GM23248 (cell line): ENCODE data around the gene MT1B. TPM values are rescaled to one million over a fixed set of nuclear protein-coding genes. Genes with fewer than 3 reads are reported as not detected.
A peak's percentile ranks its signal among the peaks of the same experiment; 100 is the strongest.

Source experiments
- DNase-seq: peaks from one replicate; pipeline ENCODE4 v3.0.0-alpha.2; 2015
- H2AFZ ChIP-seq: fragments of 200-600 bp; sonication (generic); 2 replicates; pipeline ENCODE4 v1.6.1; 2016; ENCODE audit warnings: antibody characterized with exemption
- H3F3A ChIP-seq: fragments of 200-600 bp; sonication (generic); 2 replicates; pipeline ENCODE4 v1.6.1; 2016; ENCODE audit warnings: mild to moderate bottlenecking, antibody characterized with exemption, mixed run types; ENCODE audit not compliant: insufficient read depth
- H3K27ac ChIP-seq: fragments of 200-600 bp; sonication (generic); 2 replicates; pipeline ENCODE4 v1.5.1; 2016; ENCODE audit warnings: mild to moderate bottlenecking
- H3K27me3 ChIP-seq: fragments of 200-600 bp; sonication (generic); replicated peaks from 2 replicates; pipeline ENCODE4 v1.6.1; 2016; ENCODE audit warnings: mild to moderate bottlenecking; ENCODE audit not compliant: insufficient read depth
- H3K36me3 ChIP-seq: fragments of 200-600 bp; sonication (generic); 2 replicates; pipeline ENCODE4 v1.6.1; 2016; ENCODE audit warnings: low read depth, mild to moderate bottlenecking
- H3K4me1 ChIP-seq: fragments of 200-600 bp; sonication (generic); 2 replicates; pipeline ENCODE4 v1.6.1; 2016; ENCODE audit warnings: mild to moderate bottlenecking; ENCODE audit not compliant: insufficient read depth
- H3K4me2 ChIP-seq: fragments of 200-600 bp; sonication (generic); one replicate; pipeline ENCODE4 v1.6.1; 2016; ENCODE audit warnings: mild to moderate bottlenecking; ENCODE audit not compliant: unreplicated experiment
- H3K4me3 ChIP-seq: fragments of 200-600 bp; sonication (generic); 2 replicates; pipeline ENCODE4 v1.5.1; 2016; ENCODE audit warnings: mild to moderate bottlenecking
- H3K79me2 ChIP-seq: fragments of 200-600 bp; sonication (generic); 2 replicates; pipeline ENCODE4 v1.6.1; 2016; ENCODE audit warnings: mild to moderate bottlenecking; ENCODE audit not compliant: insufficient read depth
- H3K9ac ChIP-seq: fragments of 200-600 bp; sonication (generic); 2 replicates; pipeline ENCODE4 v1.6.1; 2016; ENCODE audit warnings: mild to moderate bottlenecking
- H3K9me2 ChIP-seq: fragments of 200-600 bp; sonication (generic); 2 replicates; pipeline ENCODE4 v1.6.1; 2016; ENCODE audit warnings: mixed run types, mild to moderate bottlenecking, moderate library complexity; ENCODE audit not compliant: insufficient read depth
- H3K9me3 ChIP-seq: fragments of 200-600 bp; sonication (generic); one replicate; pipeline ENCODE4 v1.6.1; 2017; ENCODE audit warnings: low read depth
- H4K20me1 ChIP-seq: fragments of 200-600 bp; sonication (generic); 2 replicates; pipeline ENCODE4 v1.6.0; 2016; ENCODE audit not compliant: insufficient read depth
- EZH2 ChIP-seq: fragments of 200-600 bp; sonication (generic); IDR thresholded peaks from 2 replicates; pipeline ENCODE4 v1.6.1; 2018; ENCODE audit warnings: antibody characterized with exemption, mild to moderate bottlenecking; ENCODE audit not compliant: insufficient read depth, poor library complexity, severe bottlenecking
- EZH2phosphoT487 ChIP-seq: fragments of 200-600 bp; sonication (generic); IDR thresholded peaks from 2 replicates; pipeline ENCODE4 v1.6.1; 2018; ENCODE audit warnings: antibody characterized with exemption, moderate library complexity, mild to moderate bottlenecking, low read depth; ENCODE audit not compliant: insufficient read depth
- WGBS, 2 experiments: methylation state at CpG; one replicate each; pipeline ENCODE4 v1.1.6; 2015 to 2017; ENCODE audit warnings: low lambda C conversion rate in 2 of 2, low coverage in 1 of 2; ENCODE audit errors: missing lambda C conversion rate in 2 of 2; 5-methylcytosine and 5-hydroxymethylcytosine counted together
- in situ Hi-C: fragments of 300-500 bp; cut with MboI; formaldehyde crosslinking; loops from 2 replicates; pipeline ENCODE4 v1.15.0; 2020
- polyA plus RNA-seq: library from polyadenylated mRNA; unstranded; fragments of >200 nt; fragmentation: Nextera tagmentation; extraction: Ambion mirVana; gene quantifications from 2 replicates; pipeline ENCODE4 v1.2.1, GENCODE V29; 2016
- total RNA-seq: library from RNA; depleted of rRNA; stranded (reverse); fragments of >200 nt; shearing (Covaris generic); gene quantifications from 2 replicates; pipeline ENCODE4 v1.2.3, GENCODE V29; 2014

The MT1B gene
- total and polyA plus RNA-seq, 2 experiments from 2014 or later, result not detected

GRCh38 chr16:56606071-56606475, 45.6 kb upstream of the MT1B start:
- peaks cover 54% of the 10 kb centered on the region for H3F3A ChIP-seq
- peak overlapping the region; percentile 86 for H3K4me2 ChIP-seq
- H3K27me3 ChIP-seq, result no peaks in the 10 kb centered on the region
- DNase-seq, result peak; percentile 89
- peaks cover 12% of the 10 kb centered on the region; the same call in 1 of the 2 replicates for H3K79me2 ChIP-seq
- no peaks in the 10 kb centered on the region for H3K9me3 ChIP-seq
- no peaks in the 10 kb centered on the region for H3K9me2 ChIP-seq
- H3K4me1 ChIP-seq, result peaks cover 36% of the 10 kb centered on the region
- no peaks in the 10 kb centered on the region for H3K36me3 ChIP-seq
- H3K4me3 ChIP-seq, result peak overlapping the region; percentile 95
- peak overlapping the region; percentile 96 for H3K9ac ChIP-seq
- H2AFZ ChIP-seq, result no peak overlapping the region
- in situ Hi-C loops, result no loop called here
- 3 to 4% methylated on average over 3 of the region's 3 CpGs for WGBS, 2 experiments
- TF ChIP-seq EZH2 (no peak), EZH2phosphoT487 (no peak)
- H3K27ac ChIP-seq, result peak overlapping the region; percentile 100
- no peaks in the 10 kb centered on the region for H4K20me1 ChIP-seq

GRCh38 chr16:56606476-56607108, 45.1 kb upstream of the MT1B start:
- Histone ChIP-seq H3K27ac (peak overlapping the region; percentile 100), H3K27me3 (no peaks in the 10 kb centered on the region), H3K79me2 (peaks cover 12% of the 10 kb centered on the region; the same call in 1 of the 2 replicates), H3K4me3 (peak overlapping the region; percentile 95), H3F3A (peaks cover 59% of the 10 kb centered on the region), H3K9ac (peak overlapping the region; percentile 96), H3K9me3 (no peaks in the 10 kb centered on the region), H2AFZ (0 out of 2 replicates have a peak overlapping the region, but pooled peaks have one; percentile 16), H3K4me2 (peak overlapping the region; percentile 86), H3K4me1 (peaks cover 41% of the 10 kb centered on the region), H3K36me3 (no peaks in the 10 kb centered on the region), H3K9me2 (no peaks in the 10 kb centered on the region), H4K20me1 (no peaks in the 10 kb centered on the region)
- in situ Hi-C loops, result no loop called here
- peak; percentile 88 for DNase-seq
- TF ChIP-seq EZH2 (no peak), EZH2phosphoT487 (no peak)
- 1% methylated on average over 8 of the region's 8 CpGs for WGBS, 2 experiments

DNA sequence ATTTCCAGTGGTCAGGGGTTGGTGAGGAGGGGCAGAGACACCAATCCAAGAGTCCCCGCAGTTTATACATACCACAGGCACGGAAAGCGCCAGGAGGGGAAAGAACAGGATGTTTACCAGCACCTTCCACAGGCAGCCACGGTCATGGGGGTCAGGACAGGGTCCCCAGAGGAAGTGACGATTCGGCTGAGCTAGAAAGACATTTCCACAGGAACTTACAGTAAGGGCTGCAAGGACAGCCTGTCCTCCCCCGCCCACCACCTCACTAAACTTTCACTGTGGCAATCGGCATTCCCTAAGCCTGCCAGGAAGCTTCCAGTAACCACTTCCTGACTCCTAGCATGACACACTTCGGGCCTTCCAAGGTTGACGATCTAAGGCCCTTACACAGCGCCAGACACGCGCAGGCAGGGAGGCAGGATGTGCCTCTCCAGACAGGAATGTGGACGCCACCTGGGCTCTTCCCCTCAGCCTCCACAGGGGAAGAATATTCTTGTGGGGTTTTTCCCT, 44.5 kb upstream of the MT1B start:
- Histone ChIP-seq H2AFZ (0 out of 2 replicates have a peak overlapping the region, but pooled peaks have one; percentile 51), H3K4me1 (peaks cover 47% of the 10 kb centered on the region)
- 0 to 1% methylated on average over 14 of the region's 14 CpGs for WGBS, 2 experiments

GRCh38 chr16:56607675-56608042, 44.0 kb upstream of the MT1B start:
- DNase-seq, result no peak
- Histone ChIP-seq H4K20me1 (no peaks in the 10 kb centered on the region), H3K9ac (peak overlapping the region; percentile 96), H2AFZ (peak overlapping the region; percentile 51; the same call in 1 of the 2 replicates), H3K4me3 (peak overlapping the region; percentile 95), H3K27me3 (no peaks in the 10 kb centered on the region), H3K4me1 (peaks cover 52% of the 10 kb centered on the region), H3K27ac (peak overlapping the region; percentile 100), H3K4me2 (peak overlapping the region; percentile 72), H3F3A (peaks cover 67% of the 10 kb centered on the region), H3K79me2 (peaks cover 12% of the 10 kb centered on the region; the same call in 1 of the 2 replicates), H3K36me3 (no peaks in the 10 kb centered on the region), H3K9me2 (no peaks in the 10 kb centered on the region), H3K9me3 (no peaks in the 10 kb centered on the region)
- in situ Hi-C loops, result no loop called here
- TF ChIP-seq EZH2 (no peak), EZH2phosphoT487 (no peak)
- WGBS, 2 experiments, result 0 to 3% methylated on average over 2 of the region's 2 CpGs

More for the DNA sequence above, 44.5 kb upstream of the MT1B start:
- in situ Hi-C loops, result no loop called here
- peak overlapping the region; percentile 86 for H3K4me2 ChIP-seq
- H4K20me1 ChIP-seq, result no peaks in the 10 kb centered on the region
- H3K36me3 ChIP-seq, result no peaks in the 10 kb centered on the region
- no peaks in the 10 kb centered on the region for H3K27me3 ChIP-seq
- no peaks in the 10 kb centered on the region for H3K9me3 ChIP-seq
- peak overlapping the region; percentile 96 for H3K9ac ChIP-seq
- H3K4me3 ChIP-seq, result peak overlapping the region; percentile 95
- peaks cover 12% of the 10 kb centered on the region; the same call in 1 of the 2 replicates for H3K79me2 ChIP-seq
- H3F3A ChIP-seq, result peaks cover 62% of the 10 kb centered on the region
- peak; percentile 98 for DNase-seq
- H3K9me2 ChIP-seq, result no peaks in the 10 kb centered on the region
- H3K27ac ChIP-seq, result peak overlapping the region; percentile 100
- no peak for TF ChIP-seq EZH2phosphoT487
- no peak for TF ChIP-seq EZH2
